ENCODE measurements around the gene ERICH6B.

ERICH6B gene

GRCh38 chr13:45598597-45598996 lies 16.9 kb downstream of the ERICH6B start:
- DNase-seq, result no peak

- DNase-seq, result no peak
Measured at GRCh38 chr13:45596800-45597475, 18.6 kb downstream of the ERICH6B start.

- no peak for DNase-seq
Measured at GRCh38 chr13:45595965-45596364, 19.6 kb downstream of the ERICH6B start.

- DNase-seq, result no peak
Measured at GRCh38 chr13:45594764-45595163, 20.8 kb downstream of the ERICH6B start.

- no peak for DNase-seq
Measured at GRCh38 chr13:45594227-45594626, 21.3 kb downstream of the ERICH6B start.

- no peak for DNase-seq
Measured at GRCh38 chr13:45592758-45593157, 22.8 kb downstream of the ERICH6B start.

- no peak for DNase-seq
Measured at GRCh38 chr13:45590066-45590465, 25.5 kb downstream of the ERICH6B start.

GRCh38 chr13:45587897-45588296 lies 27.6 kb downstream of the ERICH6B start:
- DNase-seq, result no peak

GRCh38 chr13:45584816-45585215 lies 30.7 kb downstream of the ERICH6B start:
- no peak for DNase-seq

- DNase-seq, result no peak
Measured at GRCh38 chr13:45582408-45583076, 33.0 kb downstream of the ERICH6B start.

GRCh38 chr13:45576466-45576865 lies 39.1 kb downstream of the ERICH6B start:
- DNase-seq, result no peak

- DNase-seq, result no peak
Measured at GRCh38 chr13:45575830-45576180, 39.7 kb downstream of the ERICH6B start.

- no peak for DNase-seq
Measured at GRCh38 chr13:45575146-45575829, 40.3 kb downstream of the ERICH6B start.

GRCh38 chr13:45565331-45565730 lies 50.2 kb downstream of the ERICH6B start:
- DNase-seq, result no peak

GRCh38 chr13:45564133-45564776 lies 51.3 kb downstream of the ERICH6B start:
- no peak for DNase-seq

- no peak for DNase-seq
Measured at GRCh38 chr13:45554604-45555109, 60.9 kb downstream of the ERICH6B start.

- DNase-seq, result no peak
Measured at GRCh38 chr13:45548281-45548680, 67.3 kb downstream of the ERICH6B start.

GRCh38 chr13:45546410-45546765 lies 69.2 kb downstream of the ERICH6B start:
- DNase-seq, result no peak

GRCh38 chr13:45545686-45546409 lies 69.7 kb downstream of the ERICH6B start:
- DNase-seq, result no peak

- no peak for DNase-seq
Measured at GRCh38 chr13:45544520-45544919, 71.0 kb downstream of the ERICH6B start.

- DNase-seq, result no peak
Measured at GRCh38 chr13:45542878-45543277, 72.7 kb downstream of the ERICH6B start.

- DNase-seq, result no peak
Measured at GRCh38 chr13:45542391-45542790, 73.1 kb downstream of the ERICH6B start.

- no peak for DNase-seq
Measured at GRCh38 chr13:45541806-45542205, 73.7 kb downstream of the ERICH6B start.
